HG02588 (cell line): ENCODE measurements around the gene INO80B.
"Not testable (repeated sequence)": the region's sequence is repeated elsewhere in the genome, so short reads cannot be mapped to it uniquely, and the experiment has no call there.

ENCODE experiments used
- ATAC-seq: cut with Tn5 transposase; IDR thresholded peaks from one replicate; pipeline ENCODE4 v1.9.1; 2021; ENCODE audit warnings: mild to moderate bottlenecking, moderate library complexity; ENCODE audit not compliant: unreplicated experiment

INO80B gene

DNA sequence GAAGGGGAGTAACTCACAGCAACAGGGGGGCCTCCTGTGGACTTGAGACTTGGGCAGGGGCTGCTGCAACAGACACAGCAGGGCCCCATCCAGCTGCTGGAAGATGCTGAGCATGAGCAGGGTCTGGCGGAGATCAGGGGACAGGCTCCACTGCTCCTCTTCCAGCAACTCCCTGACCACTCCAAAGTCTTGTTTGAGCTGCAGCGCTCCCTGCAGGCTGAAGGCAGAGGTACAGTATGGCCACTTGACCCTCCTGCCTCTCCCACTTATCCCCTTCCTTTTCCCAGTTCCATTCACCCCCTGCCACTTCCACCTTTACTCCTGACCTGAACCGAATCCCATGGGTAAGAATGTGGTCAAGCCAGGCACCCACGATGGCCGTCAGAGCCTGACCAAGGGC is 20.0 kb downstream of the INO80B start:
- ATAC-seq, result no peak

DNA sequence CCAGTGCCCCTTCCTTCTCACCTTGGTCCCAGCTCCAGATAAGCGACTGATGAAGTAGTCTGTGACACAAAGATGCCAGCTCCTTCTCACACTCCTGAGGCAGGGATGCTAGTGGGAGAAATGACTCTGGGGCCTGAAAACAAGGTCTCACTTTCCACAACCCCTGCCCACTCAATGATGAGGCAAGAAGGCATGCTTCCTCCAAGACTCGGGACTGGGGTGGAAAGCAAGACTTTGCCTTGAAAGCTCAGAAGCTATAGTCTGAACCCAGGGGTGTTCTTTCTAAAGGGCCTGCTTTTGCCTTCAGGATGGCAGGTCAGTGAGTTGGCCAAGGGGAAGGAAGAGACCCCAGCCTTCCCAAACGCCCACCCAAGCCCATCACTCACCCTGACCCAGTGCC is 26.5 kb downstream of the INO80B start:
- ATAC-seq, result no peak

DNA sequence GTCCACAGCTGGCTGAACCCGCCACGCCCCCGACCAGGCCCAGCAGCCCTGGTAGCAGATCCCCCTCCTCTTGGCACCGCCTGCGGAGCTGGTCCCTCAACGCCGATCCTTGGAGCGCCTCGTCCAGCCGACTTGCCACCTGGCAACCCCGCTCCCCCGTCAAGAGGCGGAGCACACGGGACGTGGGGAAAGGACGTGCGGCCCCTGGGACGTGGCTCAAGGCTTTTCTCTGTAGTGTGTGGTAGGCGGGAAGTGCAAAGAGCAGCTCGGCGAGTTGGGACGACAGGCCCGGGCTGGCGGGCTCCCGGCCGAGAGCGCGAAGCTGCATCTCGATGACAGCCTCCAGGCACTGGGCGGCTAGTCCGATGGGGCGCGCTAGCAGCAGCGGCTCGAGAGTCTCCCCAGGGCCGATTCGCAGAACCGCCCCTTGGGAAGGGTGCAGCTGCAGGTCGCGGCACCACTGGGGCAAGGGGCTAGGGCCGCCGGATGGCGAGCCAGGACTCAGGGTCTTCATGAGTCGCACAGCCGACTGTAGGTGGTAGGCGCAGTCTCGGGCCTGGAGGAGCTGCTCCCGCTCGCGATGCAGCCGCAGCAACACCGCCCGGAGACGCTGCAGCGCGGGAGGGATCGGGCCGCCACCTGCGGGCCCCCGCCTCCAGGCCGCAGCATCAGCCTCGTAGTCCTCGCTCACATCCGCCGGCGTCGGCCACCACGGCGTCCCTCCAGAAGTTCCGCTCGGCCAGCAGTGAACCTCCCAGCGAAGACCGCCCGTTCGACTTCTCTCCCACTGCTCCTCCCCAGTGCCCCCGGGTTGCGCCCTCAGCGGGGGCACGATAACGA is 27.3 kb downstream of the INO80B start:
- peak; percentile 42 for ATAC-seq

DNA sequence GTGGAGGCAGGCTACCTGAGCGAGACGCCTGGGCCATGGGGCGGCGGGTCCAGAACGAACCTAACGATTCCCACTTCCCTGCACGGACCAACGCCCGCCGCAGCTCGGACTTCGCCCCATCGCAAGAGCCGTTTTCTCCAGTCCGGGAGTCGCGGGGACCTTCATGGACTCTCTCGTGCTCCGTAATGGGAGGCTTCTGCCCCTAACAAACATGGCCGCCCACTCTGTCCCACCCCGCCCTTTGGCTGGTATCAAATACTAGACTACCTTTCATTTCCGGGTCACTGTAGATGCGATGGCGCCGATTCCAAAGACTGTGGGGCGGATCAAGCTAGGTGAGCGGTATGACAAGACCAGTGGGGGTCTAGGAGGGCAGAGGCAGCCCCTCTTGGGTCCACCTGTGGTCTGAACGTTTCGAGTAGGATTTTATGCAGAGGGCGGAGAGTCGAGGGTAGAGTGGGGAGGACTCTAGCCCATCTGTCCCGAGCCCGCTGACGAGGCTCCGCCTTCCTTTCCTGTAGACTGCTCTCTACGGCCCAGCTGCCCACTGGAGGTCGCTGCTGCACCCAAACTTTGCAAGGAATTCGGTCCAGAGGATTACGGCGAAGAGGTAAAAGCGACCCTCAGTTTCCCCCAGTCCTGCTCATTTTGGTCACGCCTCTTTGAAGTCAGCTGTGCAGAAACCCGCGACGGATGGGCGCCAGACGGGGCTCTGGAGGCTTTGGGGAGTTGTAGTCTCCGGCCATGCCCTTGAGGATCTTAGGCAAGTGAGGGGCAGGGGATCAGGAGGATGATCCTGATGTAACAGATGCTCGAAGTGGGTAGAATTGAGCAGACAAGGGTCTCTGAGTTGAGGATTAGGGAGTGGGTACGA is 28.2 kb downstream of the INO80B start, which contains the start of the genes CCDC142 and TTC31:
Gene CCDC142 (minus strand): TSS at position 198 of the 874 bp plus-strand sequence. CDS start 161 bp downstream, at position 37.
Gene TTC31 (plus strand): TSS at position 281 of the 874 bp plus-strand sequence. CDS start 15 bp downstream, at position 296.
- ATAC-seq, result peak; percentile 86

DNA sequence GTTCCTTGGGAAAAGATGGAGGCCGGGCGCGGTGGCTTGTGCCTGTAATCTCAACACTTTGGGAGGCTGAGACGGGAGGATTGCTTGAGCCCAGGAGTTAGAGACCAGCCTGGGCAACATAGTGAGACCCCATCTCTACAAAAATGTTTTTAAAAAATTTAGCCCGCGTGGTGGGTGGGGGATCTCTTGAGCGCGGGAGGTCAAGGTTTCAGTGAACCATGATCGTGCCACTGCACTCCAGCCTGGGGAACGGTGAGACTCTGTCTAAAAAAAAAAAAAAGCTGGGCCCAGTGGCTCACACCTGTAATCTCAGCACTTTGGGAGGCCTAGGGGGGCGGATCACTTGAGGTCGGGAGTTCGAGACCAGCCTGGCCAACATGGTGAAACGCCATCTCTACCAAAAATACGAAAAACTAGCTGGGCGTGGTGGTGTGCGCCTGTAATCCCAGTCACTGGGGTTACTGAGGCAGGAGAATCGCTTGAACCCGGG is 28.8 kb downstream of the INO80B start:
- not testable (repeated sequence) for ATAC-seq

DNA sequence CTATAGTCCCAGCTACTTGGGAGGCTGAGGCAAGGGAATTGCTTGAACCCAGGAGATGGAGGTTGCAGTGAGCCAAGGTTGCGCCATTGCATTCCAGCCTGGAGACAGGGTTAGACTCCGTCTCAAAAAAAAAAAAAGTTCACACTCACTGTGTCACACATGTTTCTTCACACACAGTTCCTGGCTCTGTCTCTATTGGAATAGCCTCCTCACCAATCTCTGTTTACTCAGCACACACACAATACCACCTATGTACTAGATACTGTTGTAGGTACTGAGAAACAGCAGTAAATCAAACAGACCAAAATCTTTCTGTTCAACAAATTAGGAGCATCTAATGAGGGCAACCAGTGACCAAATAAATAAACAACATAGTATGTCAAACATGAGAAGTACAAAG is 31.3 kb downstream of the INO80B start:
- ATAC-seq, result no peak

DNA sequence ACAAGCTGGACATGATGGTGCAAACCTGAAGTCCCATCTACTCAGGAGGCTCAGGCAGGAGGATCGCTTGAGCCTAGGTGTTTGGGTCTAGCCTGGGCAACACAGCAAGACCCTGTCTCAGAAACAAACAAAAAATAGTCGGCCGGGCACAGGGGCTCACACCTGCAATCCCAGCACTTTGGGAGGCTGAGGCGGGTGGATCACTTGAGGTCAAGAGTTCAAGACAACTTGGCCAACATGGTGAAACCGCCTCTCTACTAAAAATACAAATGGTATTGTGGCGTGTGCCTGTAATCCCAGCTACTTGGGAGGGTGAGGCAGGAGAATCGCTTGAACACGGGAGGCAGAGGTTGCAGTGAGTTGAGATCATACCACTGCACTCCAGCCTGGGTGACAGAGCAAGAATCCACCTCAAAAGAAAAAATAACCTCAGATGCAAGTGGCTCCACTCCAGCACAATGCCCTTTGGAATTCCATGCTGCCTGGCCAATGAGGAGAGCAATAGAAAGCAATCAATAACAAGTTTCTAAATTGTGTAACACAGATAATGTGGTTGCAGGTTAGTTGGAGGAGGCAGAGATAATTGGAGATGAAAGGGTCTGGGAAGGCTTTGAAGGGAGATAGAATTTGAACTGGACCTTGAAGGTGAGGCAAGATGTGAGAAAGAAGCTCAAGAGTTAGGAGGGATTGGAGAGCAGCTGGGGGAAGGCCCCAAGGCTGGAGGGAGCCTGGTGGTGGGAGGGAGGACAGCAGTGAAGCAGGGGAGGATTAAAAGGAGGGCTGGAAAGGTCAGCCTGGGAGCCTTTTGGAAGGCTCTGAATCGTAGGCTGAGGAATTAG is 34.0 kb downstream of the INO80B start:
- no peak for ATAC-seq

DNA sequence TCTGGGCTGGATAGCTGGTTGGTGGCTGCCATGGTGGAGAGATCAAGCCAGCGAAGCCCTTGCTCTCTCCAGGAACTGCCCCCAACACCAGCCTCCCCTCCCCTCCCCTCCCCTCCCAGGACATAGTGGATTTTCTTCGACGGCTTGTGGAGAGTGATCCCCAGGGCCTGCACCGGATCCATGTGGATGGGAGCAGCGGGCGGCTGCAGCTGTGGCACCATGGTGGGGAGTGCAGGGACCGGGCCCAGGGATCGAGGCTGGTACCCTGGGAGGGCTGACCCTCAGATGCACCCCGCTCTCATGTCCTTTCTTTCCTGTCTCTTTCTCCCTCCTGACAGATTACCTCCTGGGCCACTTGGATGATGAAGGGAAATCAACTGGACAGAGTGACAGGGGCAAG is 35.0 kb downstream of the INO80B start:
- no peak for ATAC-seq

DNA sequence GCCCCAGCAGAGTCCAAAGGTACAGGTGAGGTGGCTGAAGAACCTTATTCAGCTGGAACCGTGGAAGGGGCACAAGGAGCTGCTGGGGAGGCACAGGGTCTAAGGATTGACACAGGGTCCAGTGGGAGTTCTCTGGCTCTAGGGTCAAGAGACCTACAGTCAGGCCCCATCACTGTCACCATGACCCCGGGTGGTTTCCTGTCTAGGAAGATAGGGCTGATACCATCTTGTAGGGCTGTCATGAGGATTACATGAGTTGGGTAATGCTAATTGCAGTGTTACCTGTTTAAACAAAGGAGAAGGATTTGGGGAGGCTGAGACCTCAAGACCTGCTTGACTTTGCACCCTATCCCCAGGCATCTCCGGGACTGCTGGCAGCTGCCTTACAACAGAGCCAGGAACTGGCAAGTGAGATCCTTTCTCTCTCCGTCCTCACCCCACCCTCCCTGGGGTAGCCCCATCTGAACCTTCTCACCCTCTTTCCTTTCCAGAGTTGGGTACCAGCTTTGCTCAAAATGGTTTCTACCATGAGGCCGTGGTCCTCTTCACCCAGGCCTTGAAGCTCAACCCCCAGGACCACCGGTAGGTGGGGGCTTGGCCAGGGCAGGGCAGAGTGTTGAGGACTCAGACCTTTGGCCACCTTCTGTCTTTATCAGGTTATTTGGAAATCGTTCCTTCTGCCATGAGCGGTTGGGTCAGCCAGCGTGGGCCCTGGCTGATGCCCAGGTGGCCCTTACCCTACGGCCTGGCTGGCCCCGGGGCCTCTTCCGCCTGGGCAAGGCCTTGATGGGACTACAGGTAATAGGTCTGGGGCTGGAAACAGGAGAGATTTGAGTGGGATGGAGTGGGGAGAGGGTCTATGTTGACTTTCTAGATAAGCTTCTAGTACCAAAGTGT is 37.0 kb downstream of the INO80B start:
- ATAC-seq, result no peak

DNA sequence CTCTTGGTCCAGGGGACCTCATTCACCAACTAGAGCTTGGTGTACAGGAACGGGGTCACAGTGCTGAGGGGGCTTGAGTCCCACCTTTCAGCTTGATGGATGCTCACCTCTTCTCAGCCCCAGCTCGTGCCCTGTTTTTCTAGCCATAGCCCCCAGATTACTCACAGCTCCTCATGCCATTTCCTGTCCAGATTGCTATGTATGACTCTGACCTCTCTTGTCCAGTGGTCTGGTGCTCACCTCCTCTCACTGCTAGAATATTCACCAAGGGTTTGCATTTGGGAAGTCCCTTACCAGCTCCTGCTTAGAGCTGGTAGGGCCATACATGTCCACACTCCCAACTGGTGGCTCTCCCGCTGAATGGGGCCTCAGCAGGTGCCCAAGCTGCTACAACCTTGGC is 38.7 kb downstream of the INO80B start:
- no peak for ATAC-seq

DNA sequence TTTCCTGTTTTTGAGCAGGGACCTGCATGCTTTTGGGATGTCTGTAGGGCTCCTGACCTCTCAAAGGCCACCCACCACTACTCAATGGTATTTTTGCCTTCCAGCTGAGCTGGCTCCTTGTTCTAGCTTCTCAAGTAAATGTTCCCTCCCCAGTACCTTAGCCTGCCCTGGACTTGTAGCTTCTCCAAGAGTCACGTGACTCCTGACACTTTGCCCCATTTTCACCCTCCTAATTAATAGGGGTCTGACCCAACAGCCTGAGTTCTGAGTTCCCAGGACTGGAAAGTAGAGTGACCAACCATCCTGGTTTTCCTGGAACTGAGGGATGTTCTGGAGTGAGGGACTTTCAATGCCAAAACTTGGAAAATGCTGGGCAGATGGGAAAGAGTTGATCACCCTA is 40.6 kb downstream of the INO80B start:
- ATAC-seq, result no peak

DNA sequence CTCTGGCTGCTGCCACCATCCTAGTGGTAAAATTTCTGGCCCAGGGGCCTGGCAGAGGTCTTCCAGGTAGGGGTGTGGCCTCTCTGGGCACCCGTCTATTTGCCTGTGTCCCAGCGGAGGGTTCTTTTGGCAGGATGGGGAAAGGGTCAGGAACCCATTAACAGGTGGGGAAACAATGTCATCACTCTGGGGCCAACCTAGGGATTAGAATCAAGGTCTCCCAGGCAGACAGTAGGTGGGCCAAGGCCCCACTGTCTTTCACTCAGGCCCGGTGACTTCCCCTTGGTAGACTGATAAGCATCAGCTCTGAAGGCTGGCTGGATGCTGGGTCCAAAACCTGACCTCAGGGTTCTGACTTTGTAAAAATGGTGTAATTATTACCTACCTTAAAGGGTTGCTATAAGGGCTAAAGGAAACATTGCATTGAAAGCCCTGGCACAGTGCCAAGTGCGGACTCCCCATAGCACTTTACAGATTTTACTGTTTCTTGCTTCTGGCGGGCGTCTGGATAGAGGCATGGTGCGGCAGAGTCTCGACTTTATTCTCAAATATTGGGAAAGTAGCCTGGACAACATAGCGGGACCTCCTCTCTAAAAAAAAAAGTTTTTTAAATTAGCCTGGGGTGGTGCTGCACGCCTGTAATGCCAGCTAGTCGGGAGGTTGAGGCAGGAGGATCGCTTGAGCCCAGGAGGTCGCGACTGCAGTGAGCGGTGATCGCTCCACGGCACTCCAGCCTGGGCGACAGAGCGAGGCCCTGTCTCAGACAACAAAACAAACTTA is 42.3 kb downstream of the INO80B start:
- ATAC-seq, result no peak

DNA sequence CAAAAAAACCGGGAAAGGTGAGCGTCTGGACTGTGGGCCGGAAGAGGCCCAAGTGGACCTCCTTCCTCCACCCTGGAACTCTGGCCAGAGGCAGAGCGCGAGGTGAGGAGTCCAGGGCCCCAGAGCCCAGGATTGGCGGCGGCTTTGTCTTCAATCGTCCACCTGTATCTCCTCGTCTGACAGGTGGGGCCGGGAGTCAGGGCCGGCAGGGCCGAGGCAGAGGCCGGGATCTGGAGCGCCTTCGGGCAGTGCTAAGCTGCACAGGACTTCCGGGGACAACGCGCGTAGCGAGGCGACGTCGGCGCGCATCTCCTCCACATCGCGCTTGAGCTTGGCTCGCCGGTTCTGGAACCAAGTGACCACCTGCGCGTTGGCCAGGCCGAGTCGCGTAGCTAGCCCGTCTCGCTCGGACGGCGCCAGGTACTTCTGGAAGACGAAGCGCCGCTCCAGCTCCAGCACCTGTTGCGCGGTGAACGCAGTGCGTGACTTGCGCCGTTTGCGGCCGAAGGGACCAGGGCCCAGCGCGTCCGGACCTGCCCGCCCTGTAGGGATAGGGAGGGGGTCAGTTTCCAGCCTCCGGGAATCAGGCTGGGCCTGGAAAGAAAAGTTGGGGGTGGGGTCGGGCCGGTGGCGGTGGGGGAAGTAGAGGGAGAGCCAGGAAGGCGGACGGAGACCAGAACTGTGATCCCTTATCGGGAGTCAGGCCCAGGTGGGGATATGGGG is 43.1 kb downstream of the INO80B start:
- ATAC-seq, result no peak

DNA sequence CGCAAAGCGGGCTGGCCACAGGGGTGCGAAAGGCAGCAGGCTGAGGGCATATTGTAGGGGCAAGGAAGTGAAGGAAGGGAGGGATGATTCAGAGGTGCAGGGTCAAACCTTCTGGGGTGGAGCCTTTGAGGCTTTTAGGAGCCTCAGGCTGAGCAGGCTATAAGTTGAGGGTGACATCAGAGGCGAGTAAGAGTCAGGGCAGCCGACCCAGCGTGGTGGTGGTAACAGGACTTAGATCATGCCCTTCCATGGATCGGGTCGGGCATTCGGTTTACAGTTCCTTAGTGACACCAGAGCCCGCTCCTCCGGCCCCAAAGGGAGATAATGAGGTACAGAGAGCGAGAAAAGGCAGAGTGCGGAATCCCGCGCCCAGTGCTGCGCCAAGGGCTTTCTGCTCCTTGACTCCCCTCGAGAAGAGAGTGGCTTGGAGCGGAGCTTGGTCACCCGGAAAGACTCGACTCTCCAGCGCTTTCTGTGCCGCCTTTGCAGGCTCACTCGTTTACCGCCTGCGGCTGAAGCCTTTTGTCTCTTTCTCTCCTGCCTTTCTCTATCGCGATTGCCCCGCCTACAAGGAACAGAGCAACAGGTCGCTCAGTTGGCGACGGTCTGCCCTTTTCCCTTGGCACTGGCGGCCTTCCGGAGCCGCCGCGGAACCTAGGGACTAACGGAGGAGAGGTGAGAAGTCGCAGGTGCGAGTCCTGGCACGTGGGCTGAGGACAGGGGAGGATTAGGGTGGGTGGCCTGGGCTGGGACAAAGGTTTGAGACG is 43.8 kb downstream of the INO80B start:
- ATAC-seq, result no peak

DNA sequence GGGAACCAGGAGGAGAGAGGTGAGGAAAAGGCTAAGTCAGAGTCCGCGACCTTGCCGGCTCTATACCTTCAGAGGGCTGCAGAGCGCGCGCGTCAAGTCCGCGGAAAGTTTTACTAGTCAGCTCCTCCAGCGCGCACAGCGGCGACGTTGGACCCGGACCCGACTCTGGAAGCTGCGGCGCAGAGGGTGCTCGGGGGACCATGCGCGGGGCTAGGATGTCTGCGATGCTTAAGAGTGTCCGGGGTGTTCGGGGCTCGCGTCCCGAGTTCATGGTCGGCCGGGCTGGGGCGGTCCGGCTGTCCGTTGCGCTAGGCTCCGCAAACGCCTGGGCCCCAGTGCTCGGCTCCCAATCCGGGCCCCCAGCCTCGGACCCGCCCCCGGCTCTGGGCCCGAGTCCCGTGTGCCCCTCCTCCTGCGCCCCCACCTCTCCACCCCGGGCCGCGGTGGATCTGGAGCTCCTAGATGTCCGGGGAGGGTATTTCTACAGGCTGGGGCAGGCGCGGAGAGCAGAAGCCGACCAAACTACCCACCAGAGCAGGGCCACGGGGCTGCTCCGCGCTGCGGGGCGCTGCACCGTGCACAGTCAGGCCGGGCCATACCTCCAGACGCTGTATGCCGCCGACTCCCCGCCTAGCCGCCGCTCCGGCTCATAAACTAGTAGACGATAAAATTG is 44.5 kb downstream of the INO80B start, which contains the start of gene LBX2:
Gene LBX2 (minus strand): TSS at position 337 of the 673 bp plus-strand sequence. CDS start 66 bp downstream, at position 271.
- no peak for ATAC-seq

DNA sequence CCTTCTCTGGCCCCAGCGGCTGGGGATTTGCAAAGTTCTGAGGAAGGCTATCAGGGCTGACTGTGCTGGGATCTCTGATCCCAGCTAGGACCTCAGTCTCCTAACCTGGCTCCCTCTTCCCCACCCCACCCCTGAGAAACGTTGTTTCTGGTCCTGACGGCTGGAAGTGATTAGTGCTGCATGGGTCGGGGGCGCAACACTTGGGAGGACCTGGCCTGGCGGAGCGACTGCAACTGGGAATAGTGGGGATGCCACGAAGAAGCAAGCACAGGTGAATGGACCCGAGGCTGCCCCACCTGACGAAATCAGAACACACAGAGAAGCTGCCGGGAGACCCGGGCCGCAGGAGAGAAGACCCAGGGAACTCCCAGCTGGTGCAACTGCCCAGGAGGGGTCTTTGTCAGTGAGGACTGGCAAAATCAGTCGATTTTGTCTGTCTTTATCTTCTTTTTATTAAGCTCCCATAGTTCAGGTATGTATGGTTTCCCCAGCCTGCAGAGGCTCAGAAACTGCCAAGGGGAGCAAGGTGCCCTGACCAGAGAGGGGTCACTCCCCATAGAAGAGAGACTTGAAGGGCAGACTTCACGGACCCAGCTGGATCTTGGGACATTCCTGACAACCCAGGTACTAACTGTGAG is 45.2 kb downstream of the INO80B start:
- ATAC-seq, result no peak
